ENCODE data around the gene GOLGA8K.
"Not testable (repeated sequence)": the region's sequence is repeated elsewhere in the genome, so short reads cannot be mapped to it uniquely, and the experiment has no call there.

Gene GOLGA8K, protein sequence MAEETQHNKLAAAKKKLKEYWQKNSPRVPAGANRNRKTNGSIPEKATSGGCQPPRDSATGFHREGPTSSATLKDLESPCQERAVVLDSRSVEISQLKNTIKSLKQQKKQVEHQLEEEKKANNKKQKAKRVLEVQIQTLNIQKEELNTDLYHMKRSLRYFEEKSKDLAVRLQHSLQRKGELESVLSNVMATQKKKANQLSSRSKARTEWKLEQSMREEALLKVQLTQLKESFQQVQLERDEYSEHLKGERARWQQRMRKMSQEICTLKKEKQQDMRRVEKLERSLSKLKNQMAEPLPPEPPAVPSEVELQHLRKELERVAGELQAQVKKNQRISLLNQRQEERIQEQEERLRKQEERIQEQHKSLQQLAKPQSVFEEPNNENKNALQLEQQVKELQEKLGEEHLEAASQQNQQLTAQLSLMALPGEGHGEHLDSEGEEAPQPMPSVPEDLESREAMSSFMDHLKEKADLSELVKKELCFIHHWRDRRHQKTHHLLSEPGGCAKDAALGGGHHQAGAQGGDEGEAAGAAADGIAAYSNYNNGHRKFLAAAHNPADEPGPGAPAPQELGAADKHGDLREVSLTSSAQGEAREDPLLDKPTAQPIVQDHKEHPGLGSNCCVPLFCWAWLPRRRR

GRCh38 chr15:32403192-32403591, at the start of gene GOLGA8K:
Gene GOLGA8K (minus strand): TSS chr15:32403292. CDS start chr15:32403194, 98 bp downstream.
- not testable (repeated sequence) for DNase-seq

DNA sequence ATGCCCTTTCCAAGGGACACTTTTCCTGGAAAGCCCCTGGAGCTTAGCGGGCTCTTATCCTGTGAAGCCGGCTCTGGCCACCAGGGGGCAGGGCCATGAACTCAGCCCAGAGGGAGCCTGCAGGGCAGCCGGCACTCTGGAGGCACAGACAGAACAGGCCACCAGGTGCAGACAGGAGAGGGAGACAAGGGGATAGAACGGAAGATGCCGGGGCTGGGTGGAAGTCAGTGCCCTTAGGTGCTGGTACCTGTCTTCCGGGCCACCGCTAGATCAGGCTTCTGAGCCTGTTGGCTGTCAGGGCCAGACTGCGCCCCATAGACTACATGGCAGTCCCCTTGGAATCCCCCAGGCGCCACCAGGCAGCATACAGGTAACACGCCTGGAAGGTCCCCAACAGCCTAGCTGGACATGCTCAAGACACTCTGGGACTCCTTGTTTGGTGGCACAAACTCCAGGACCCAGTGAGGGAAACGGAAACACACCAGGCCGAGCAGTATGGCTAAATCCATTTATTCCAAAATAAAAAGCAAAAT, 37.4 kb upstream of the GOLGA8K start:
- not testable (repeated sequence) for DNase-seq

- not testable (repeated sequence) for DNase-seq
Measured at GRCh38 chr15:32434102-32434963, 31.2 kb upstream of the GOLGA8K start.

GRCh38 chr15:32427635-32428034, 24.5 kb upstream of the GOLGA8K start:
- DNase-seq = not testable (repeated sequence)

- not testable (repeated sequence) for DNase-seq
Measured at GRCh38 chr15:32426511-32426910, 23.4 kb upstream of the GOLGA8K start.

GRCh38 chr15:32407903-32408302, 4.8 kb upstream of the GOLGA8K start:
- not testable (repeated sequence) for DNase-seq

DNA sequence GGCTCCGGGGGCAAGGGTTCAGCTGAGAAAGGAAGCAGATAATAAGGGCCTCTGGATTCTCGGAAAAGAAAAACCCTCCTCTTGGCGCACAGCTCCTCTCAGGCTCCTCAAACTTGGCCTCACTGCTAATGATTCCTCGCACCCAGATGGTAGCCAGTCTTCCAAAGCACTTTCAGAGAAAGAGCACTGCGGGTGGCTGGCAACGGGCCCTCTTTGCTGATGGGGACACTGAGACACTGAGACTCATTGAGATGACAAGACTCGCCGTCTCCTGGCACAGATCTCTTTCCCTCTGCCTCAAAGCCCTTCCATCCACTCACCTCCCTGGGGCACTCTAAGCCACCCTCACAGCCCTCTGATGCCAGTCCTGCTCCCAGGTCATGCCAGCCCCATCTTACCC, 6.6 kb downstream of the GOLGA8K start:
- not testable (repeated sequence) for DNase-seq

- DNase-seq = not testable (repeated sequence)
Measured at GRCh38 chr15:32394745-32395144, 8.3 kb downstream of the GOLGA8K start.

- not testable (repeated sequence) for DNase-seq
Measured at GRCh38 chr15:32388050-32388648, 14.9 kb downstream of the GOLGA8K start.

- DNase-seq = not testable (repeated sequence)
Measured at GRCh38 chr15:32385823-32386495, 17.1 kb downstream of the GOLGA8K start.

DNA sequence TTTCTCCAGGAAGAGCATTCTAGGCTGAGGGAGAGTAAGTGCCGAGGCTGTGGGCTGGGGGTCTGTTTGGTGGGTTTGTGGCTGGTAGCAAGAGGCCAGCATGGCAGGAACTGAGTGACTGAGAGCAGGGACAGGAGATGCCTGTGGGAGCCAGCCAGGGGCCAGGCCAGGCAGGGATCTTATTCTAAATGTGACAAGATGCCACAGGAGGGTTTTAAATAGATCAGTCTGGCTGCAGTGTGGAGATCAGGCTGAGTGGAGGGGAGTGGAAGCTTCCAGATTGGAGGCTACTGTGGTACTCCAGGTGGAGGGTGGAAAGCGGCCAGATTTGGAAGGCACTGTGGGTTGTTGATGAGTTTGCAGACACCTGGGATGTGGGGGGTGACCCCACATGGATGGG, 28.9 kb downstream of the GOLGA8K start:
- DNase-seq = not testable (repeated sequence)

DNA sequence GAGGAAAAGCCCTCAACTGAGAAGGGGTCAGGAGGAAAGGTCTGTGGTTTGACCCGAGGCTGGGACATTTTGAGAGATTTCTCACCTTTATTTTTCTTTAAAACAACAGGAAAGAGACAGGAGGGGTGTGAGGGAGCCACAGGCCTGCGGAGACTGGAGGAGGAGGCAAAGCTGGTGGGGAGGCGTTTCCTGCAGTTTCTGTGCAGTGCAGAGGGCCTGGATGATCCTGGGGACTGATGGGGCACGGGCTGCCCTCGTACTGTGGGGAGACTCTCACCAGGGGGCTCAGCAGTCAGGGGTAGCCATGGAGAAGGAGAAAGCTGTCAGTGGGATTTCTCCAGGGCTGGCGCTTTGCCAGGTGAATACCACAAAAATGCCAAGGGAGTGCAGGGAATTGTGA, 29.4 kb downstream of the GOLGA8K start:
- DNase-seq = not testable (repeated sequence)

DNA sequence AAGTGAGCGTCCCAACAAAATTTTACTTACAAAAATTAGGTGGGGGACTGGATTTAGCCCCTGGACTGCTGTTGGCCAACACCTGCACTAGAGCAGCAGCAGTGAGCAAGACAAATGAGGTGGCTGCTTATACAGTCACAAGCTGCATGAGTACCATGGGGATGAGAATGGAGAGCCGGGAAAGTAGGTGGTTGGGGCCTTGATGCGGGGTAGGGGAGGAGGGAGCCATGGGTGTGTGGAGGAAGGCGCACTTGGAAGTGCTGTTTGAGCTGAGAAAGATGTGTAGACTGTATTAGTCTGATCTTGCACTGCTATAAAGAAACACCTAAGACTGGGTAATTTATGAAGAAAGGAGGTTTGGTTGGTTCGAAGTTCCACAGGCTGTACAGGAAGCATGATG, 31.0 kb downstream of the GOLGA8K start:
- not testable (repeated sequence) for DNase-seq

- not testable (repeated sequence) for DNase-seq
Measured at GRCh38 chr15:32370526-32370925, 32.6 kb downstream of the GOLGA8K start.

GRCh38 chr15:32370064-32370463, 33.0 kb downstream of the GOLGA8K start:
- not testable (repeated sequence) for DNase-seq

DNA sequence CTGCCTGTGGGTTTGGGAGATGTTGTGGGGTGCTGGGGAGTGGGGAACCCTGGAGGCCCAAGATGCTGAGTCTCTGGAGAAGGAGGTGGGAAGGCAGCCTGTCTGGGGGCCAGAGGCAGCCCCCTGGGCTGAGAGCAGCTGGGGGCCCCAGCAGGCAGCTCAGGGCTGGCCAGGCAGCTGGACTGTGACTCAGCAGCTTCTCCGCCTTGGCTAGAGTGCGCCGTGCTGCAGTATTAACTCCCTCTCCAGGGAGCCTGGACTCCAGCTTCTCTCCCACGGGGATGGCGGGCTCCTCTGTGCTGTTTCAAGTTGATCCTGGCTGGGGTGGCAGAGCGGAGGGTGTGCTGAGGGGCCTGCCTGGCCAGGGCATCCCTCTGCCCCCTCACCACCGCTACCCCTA, 36.6 kb downstream of the GOLGA8K start:
- DNase-seq = not testable (repeated sequence)

- not testable (repeated sequence) for DNase-seq
Measured at GRCh38 chr15:32365955-32366354, 37.1 kb downstream of the GOLGA8K start.

GRCh38 chr15:32364944-32365343, 38.1 kb downstream of the GOLGA8K start:
- not testable (repeated sequence) for DNase-seq

DNA sequence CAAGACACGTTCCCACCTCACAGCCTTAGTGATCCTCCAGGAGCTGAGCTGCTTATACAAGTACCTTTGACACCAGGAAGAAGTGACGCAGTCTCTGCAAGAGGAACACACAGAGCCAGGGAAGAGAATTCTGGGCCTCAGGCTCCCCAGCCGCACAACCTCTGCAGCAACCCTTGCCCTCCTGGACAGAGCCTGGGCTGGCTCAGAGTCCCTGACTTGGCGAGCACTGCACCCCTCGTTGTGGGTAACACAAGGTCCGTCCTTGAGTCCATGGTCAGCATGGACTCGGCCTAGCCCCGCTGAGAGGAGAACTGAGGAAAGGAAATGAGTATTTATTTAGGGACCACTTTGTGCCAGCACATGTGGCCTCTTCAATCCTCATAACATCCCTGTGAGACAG, 39.6 kb downstream of the GOLGA8K start:
- DNase-seq = not testable (repeated sequence)

DNA sequence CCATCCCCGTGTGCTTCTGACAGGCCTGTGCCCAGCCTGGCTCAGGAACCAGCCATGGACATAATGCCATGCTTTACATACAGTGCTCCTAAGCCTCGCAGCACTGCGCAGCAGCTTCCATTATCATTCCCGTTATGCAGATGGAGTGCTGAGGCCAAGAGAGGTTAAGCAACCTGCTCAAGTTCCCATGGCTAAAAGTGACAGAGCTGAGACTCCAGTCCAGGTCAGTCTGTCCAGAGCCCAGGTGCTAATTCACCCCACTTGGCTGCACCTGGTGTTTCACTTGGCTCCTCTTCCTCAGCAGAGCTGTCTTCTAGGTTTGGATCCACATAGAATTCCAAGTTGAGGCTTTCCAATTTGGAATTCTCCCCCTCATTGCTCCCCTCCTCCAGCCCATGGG, 41.4 kb downstream of the GOLGA8K start:
- DNase-seq = not testable (repeated sequence)

GRCh38 chr15:32358462-32358861, 44.6 kb downstream of the GOLGA8K start:
- DNase-seq = not testable (repeated sequence)

GRCh38 chr15:32356909-32357308, 46.2 kb downstream of the GOLGA8K start:
- DNase-seq = not testable (repeated sequence)
